Endothelial cell of umbilical vein (primary cell): ENCODE results near the gene RETREG2. TPM values are rescaled to one million over a fixed set of nuclear protein-coding genes. Genes with fewer than 3 reads are reported as not detected.
A peak's percentile ranks its signal among the peaks of the same experiment; 100 is the strongest.

Source experiments
- BruUV-seq: library from RNA; stranded (reverse); fragments of 400-500 nt; replicated peaks from 2 replicates; lab custom pipeline; 2021; lab: Mats Ljungman, UMichigan
- CTCF ChIA-PET: fragments of 300-600, 350-600 bp; sonication (Branson Sonifier 250); formaldehyde crosslinking; loops from one replicate; lab custom pipeline; 2021; ENCODE audit warnings: antibody characterized with exemption, inconsistent platforms; lab: Charles Lee
- POLR2A ChIA-PET: fragments of 300-600, 350-600 bp; sonication (Branson Sonifier 250); formaldehyde crosslinking; loops from one replicate; lab custom pipeline; 2021; ENCODE audit warnings: antibody characterized with exemption, inconsistent platforms; lab: Charles Lee
- DNase-seq: peaks from one replicate; pipeline ENCODE4 v3.0.0-alpha.2; 2011; ENCODE audit warnings: low read depth, low spot score
- FAIRE-seq: peaks from 2 replicates; lab custom pipeline; 2011; peaks lifted over from hg19 to GRCh38; lab: Jason Lieb, UNC
- H2AFZ ChIP-seq: 2 replicates; pipeline ENCODE4 v1.6.0; 2012; ENCODE audit warnings: low read depth, low read length, control low read depth, inconsistent platforms
- H3K27ac ChIP-seq: 2 replicates; pipeline ENCODE4 v1.5.1; 2011; ENCODE audit warnings: low read depth, mild to moderate bottlenecking, control low read depth, low read length, moderate library complexity; ENCODE audit not compliant: insufficient read depth
- H3K27me3 ChIP-seq, 2 experiments: 2 replicates each; pipeline versions ENCODE4 v1.6.0 to v1.6.1; 2011; ENCODE audit warnings: low read length in 2 of 2, mixed read lengths in 1 of 2; ENCODE audit not compliant: control insufficient read depth in 2 of 2, insufficient read depth in 2 of 2
- H3K36me3 ChIP-seq, 2 experiments: 2 replicates in 1 of 2; 3 replicates in 1 of 2; pipeline ENCODE4 v1.5.1; 2011; ENCODE audit warnings: low read length in 2 of 2, mild to moderate bottlenecking in 1 of 2, moderate library complexity in 1 of 2; ENCODE audit not compliant: control insufficient read depth in 2 of 2, insufficient read depth in 2 of 2; ENCODE audit errors: extremely low read depth in 1 of 2
- H3K4me1 ChIP-seq: 3 replicates; pipeline ENCODE4 v1.5.1; 2011; ENCODE audit warnings: mild to moderate bottlenecking, low read length; ENCODE audit not compliant: control insufficient read depth, insufficient read depth; ENCODE audit errors: extremely low read depth
- H3K4me2 ChIP-seq: 2 replicates; pipeline ENCODE4 v1.6.1; 2011; ENCODE audit warnings: low read length, control low read depth, mixed read lengths; ENCODE audit not compliant: insufficient read depth
- H3K4me3 ChIP-seq, 3 experiments: fragments of 200-600 bp in 1 of 3; sonication (generic), shearing (Covaris generic) in 1 of 3; replicated peaks in 1 of 3; 2 replicates each; pipeline ENCODE4 v1.5.1; 2011 to 2016; ENCODE audit warnings: control low read depth in 3 of 3, low read length in 3 of 3, mild to moderate bottlenecking in 2 of 3, inconsistent platforms in 1 of 3, low read depth in 1 of 3, moderate library complexity in 1 of 3; ENCODE audit not compliant: insufficient read depth in 1 of 3
- H3K79me2 ChIP-seq: 2 replicates; pipeline ENCODE4 v1.6.0; 2012; ENCODE audit warnings: low read length, inconsistent platforms; ENCODE audit not compliant: control insufficient read depth, insufficient read depth
- H3K9ac ChIP-seq: replicated peaks from 2 replicates; pipeline ENCODE3; 2011; ENCODE audit warnings: low read length, control low read depth; ENCODE audit not compliant: insufficient read depth; ENCODE audit errors: extremely low read depth
- H3K9me1 ChIP-seq: replicated peaks from 3 replicates; pipeline ENCODE4 v1.6.0; 2011; ENCODE audit warnings: mild to moderate bottlenecking, low read length; ENCODE audit not compliant: control insufficient read depth, insufficient read depth; ENCODE audit errors: extremely low read depth
- H3K9me3 ChIP-seq: replicated peaks from 2 replicates; pipeline ENCODE4 v1.5.1; 2012; ENCODE audit warnings: low read length, inconsistent platforms; ENCODE audit not compliant: control insufficient read depth, insufficient read depth
- H4K20me1 ChIP-seq: replicated peaks from 2 replicates; pipeline ENCODE3; 2011; ENCODE audit warnings: mild to moderate bottlenecking, low read length; ENCODE audit not compliant: control insufficient read depth, insufficient read depth; ENCODE audit errors: extremely low read depth
- FOS ChIP-seq: IDR thresholded peaks from 2 replicates; pipeline ENCODE4 v1.6.1; 2011; ENCODE audit warnings: mild to moderate bottlenecking, low read length, moderate library complexity, borderline replicate concordance; ENCODE audit not compliant: insufficient read depth
- JUN ChIP-seq: IDR thresholded peaks from 2 replicates; pipeline ENCODE4 v1.6.1; 2011; ENCODE audit warnings: borderline replicate concordance, low read depth; ENCODE audit not compliant: insufficient read length, insufficient read depth
- MAX ChIP-seq: IDR thresholded peaks from 2 replicates; pipeline ENCODE4 v1.6.1; 2011; ENCODE audit not compliant: insufficient read depth, insufficient read length
- POLR2AphosphoS5 ChIP-seq: IDR thresholded peaks from 2 replicates; pipeline ENCODE4 v1.6.1; 2012; ENCODE audit warnings: low read depth, mild to moderate bottlenecking, control low read depth, low read length, moderate library complexity; ENCODE audit not compliant: insufficient read depth
- dilution Hi-C: fragments of 300-500 bp; cut with MboI; formaldehyde crosslinking; loops from one replicate; pipeline ENCODE4 v1.15.0; 2019; ENCODE audit warnings: low sequenced_read_pairs; ENCODE audit not compliant: extremely low pct_ligation_motif_present
- intact Hi-C: fragments of 100-400 bp; cut with micrococcal nuclease; formaldehyde crosslinking; loops from one replicate; pipeline ENCODE4 v1.10.0; 2022
- polyA plus RNA-seq, 4 experiments: library from polyadenylated mRNA; depleted of rRNA in 3 of 4; stranded (reverse) in 3 of 4; unstranded in 1 of 4; fragments of >200 nt; gene quantifications; 2 replicates each; pipeline versions ENCODE4 v1.2.1 to v1.2.3, GENCODE V29; 2011 to 2012; ENCODE audit warnings: missing spikeins in 1 of 4
- total RNA-seq: library from RNA; stranded (reverse); gene quantifications from 2 replicates; pipeline ENCODE4 v1.2.3, GENCODE V29; 2021

The RETREG2 gene
- total and polyA plus RNA-seq, 2 donors (not counting 3 experiments of a cell fraction or from before 2014, with no cell fraction given): 59.5 to 76.1 TPM

- Histone ChIP-seq H3K9me3 (no peaks in the 10 kb centered on the region), H4K20me1 (no peaks in the 10 kb centered on the region), H3K4me2 (peak overlapping the region; percentile 99), H2AFZ (peak overlapping the region; percentile 78), H3K27me3 (no peaks in the 10 kb centered on the region), H3K4me1 (peaks cover 15% of the 10 kb centered on the region), H3K4me3 (peak overlapping the region; percentile 70 to 76 (median 70)), H3K79me2 (peaks cover 20% of the 10 kb centered on the region), H3K27ac (peak overlapping the region; percentile 76), H3K9ac (peak overlapping the region; percentile 93), H3K36me3 (peaks cover 3 to 28% of the 10 kb centered on the region in 2 experiments), H3K9me1 (no peaks in the 10 kb centered on the region)
- CTCF ChIA-PET: interaction anchor here (1.1 to 1.9 kb wide), 6 partner anchors 11 to 59 kb away, joined by 3 to 16 read pairs (median 5); partner anchors contain the start of genes ABCB6, DNAJB2, SLC23A3 and ZFAND2B
- peak; percentile 38 for FAIRE-seq
- intact Hi-C loops (loop anchor here (1.0 kb wide), 8 partner anchors 11 to 69 kb away; partner anchors contain the start of genes ABCB6, GLB1L, NHEJ1 and STK16), dilution Hi-C loops (no loop called here)
- TF ChIP-seq JUN (no peak), FOS (no peak), POLR2AphosphoS5 (no peak), MAX (no peak)
- POLR2A ChIA-PET: interaction anchor here (0.9 to 1.9 kb wide), 5 partner anchors 10 to 53 kb away, joined by 4 to 7 read pairs (median 5); partner anchors contain the start of genes CNPPD1, GLB1L and STK16
- no peak for DNase-seq
- TSS peak; percentile 13 for BruUV-seq
These were observed 50.8 kb downstream of the RETREG2 start for GRCh38 chr2:219228911-219229304.
